ENCODE results near the gene NKX1-1.

DNA sequence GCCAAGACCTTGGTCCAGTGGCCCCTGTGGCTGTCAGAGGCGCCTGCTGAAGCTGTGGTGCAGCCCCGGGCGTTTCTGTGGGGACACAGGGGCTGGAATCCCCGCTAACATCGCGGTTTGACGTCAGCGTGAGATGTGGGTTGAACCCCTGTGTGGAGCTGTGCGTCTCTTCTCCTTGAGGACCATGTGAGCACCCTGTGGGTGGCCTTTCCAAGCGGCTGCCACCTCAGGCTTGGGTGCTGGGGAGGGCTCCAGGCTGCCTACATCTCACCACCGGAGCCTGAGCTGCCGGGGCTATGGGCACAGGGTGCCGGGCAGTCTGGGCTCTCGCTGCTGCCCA is 31.6 kb downstream of the NKX1-1 start:
- no peak for TF ChIP-seq POLR2AphosphoS5 (IDR thresholded peaks at IDR 0.05; ENCODE audit: low read depth, low read length)
- no peak for TF ChIP-seq REST (IDR thresholded peaks at IDR 0.05; ENCODE audit: insufficient read depth in 1 of 2, low read depth in 2 of 2, low read length in 2 of 2)
- TF ChIP-seq SIN3A (IDR thresholded peaks at IDR 0.05; ENCODE audit: borderline replicate concordance, insufficient read depth, low read length): no peak
- TF ChIP-seq TAF1 (IDR thresholded peaks at IDR 0.05; ENCODE audit: borderline replicate concordance, insufficient read depth, low read length): no peak
- no peak for TF ChIP-seq FOXP2 (optimal IDR thresholded peaks at IDR 0.05; ENCODE audit: borderline replicate concordance, extremely low read depth, extremely low read length, insufficient read depth)
